Activated T-helper 2 cell treated with anti-CD3 and anti-CD28 coated beads, Interferon-gamma antibody, Interleukin-2, Interleukin-4, amounts not matched to agents 10 μg/mL and 5 μg/mL and 100 μg/mL, durations not matched to agents 14 hours and 24 hours and 36 hours (primary cell): ENCODE results near the gene CSPG4. TPM values are rescaled to one million over a fixed set of nuclear protein-coding genes. Genes with fewer than 3 reads are reported as not detected.

Experiments
- DNase-seq: peaks from one replicate; pipeline ENCODE4 v3.0.0; 2021; ENCODE audit warnings: low spot score
- H3K27ac Mint-ChIP-seq: one replicate; pipeline ENCODE4 v1.8.0; 2021; ENCODE audit warnings: mixed read lengths
- H3K27me3 Mint-ChIP-seq: one replicate; pipeline ENCODE4 v1.8.0; 2021; ENCODE audit warnings: low read depth, mixed read lengths
- H3K36me3 Mint-ChIP-seq: one replicate; pipeline ENCODE4 v1.8.0; 2021; ENCODE audit warnings: low read depth, mixed read lengths
- H3K4me1 Mint-ChIP-seq: one replicate; pipeline ENCODE4 v1.8.0; 2021; ENCODE audit warnings: low read depth, mixed read lengths
- H3K4me3 Mint-ChIP-seq: one replicate; pipeline ENCODE4 v1.8.0; 2021; ENCODE audit warnings: low read depth, mild to moderate bottlenecking, moderate library complexity, mixed read lengths
- H3K9me3 Mint-ChIP-seq: one replicate; pipeline ENCODE4 v1.8.0; 2021; ENCODE audit warnings: mixed read lengths
- intact Hi-C: fragments of 100-400 bp; cut with micrococcal nuclease; formaldehyde crosslinking; loops from one replicate; pipeline ENCODE4 v1.15.1; 2023
- total RNA-seq: library from RNA; stranded (reverse); gene quantifications from 2 replicates; pipeline ENCODE4 v1.2.3, GENCODE V29; 2022

The CSPG4 gene
- total RNA-seq, 1 donor from 2014 or later, result 0.02 TPM

- no peaks in the 10 kb centered on the region for H3K4me1 Mint-ChIP-seq
- H3K27ac Mint-ChIP-seq, result no peak overlapping the region
- DNase-seq, result no peak
- no peak overlapping the region for H3K4me3 Mint-ChIP-seq
- no peaks in the 10 kb centered on the region for H3K27me3 Mint-ChIP-seq
- intact Hi-C loops, result no loop called here
- H3K36me3 Mint-ChIP-seq, result no peaks in the 10 kb centered on the region
- no peaks in the 10 kb centered on the region for H3K9me3 Mint-ChIP-seq
Observed at GRCh38 chr15:75666823-75667501, 45.7 kb downstream of the CSPG4 start.

DNA sequence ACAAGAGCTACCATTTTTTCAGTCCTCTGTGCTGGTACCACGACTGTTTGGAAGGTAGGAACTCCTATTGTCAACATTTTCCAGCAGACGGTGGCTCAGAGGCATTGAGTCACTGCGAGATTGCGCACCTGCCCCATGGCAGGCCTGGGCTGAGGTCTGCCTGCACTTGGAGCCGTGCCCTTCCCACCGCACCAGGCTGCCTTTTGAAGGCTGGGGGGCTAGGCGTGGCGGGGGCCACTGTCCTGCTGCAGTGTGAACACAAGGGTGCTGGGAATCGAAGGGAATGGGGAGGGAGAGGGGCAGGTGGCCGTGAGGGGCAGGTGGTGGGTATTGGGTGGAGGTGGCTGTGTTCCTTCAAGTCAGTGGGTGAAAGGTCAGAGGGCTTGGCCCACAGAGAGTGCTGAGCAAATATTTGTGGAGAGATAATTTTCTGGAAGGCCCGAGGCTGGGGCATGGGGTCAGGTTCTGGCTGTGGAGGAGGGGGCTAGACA is 48.7 kb downstream of the CSPG4 start:
- no peaks in the 10 kb centered on the region for H3K9me3 Mint-ChIP-seq
- no peak overlapping the region for H3K4me3 Mint-ChIP-seq
- intact Hi-C loops, result no loop called here
- no peaks in the 10 kb centered on the region for H3K4me1 Mint-ChIP-seq
- no peaks in the 10 kb centered on the region for H3K27me3 Mint-ChIP-seq
- H3K27ac Mint-ChIP-seq, result no peak overlapping the region
- no peaks in the 10 kb centered on the region for H3K36me3 Mint-ChIP-seq
- DNase-seq, result no peak

DNA sequence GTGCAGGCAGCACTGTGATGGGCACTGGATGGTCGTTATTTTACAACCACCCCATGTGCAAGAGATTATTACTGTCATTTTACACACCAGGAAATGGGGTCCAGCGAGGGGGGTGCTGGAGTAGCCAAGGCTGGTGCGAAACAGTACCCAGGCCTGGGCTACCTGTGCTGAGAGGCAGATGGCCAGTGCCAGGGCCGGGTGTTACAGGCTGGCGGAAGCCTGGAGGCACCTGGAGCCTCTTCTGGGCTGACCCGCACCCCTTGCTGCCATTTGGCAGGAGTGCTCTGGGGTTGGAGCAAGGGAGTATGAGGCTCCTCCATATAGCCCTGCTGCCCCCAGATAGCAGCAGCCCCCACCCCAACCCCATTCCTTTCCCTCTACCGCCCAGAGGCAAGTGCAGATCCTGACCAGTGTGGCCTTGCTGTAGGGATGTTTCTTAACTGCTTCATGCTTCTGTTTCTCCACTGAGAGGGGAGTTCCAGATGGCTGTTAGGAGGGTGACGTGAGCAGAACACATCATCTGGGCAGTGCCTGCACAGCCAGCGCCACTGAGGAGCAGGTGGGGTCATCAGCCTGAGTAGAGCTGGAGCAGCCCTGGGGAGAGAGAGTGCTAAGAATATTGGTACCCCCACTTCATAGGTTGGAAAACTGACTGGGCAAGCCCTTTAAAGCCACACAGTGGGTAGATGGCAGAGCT is 49.7 kb downstream of the CSPG4 start:
- Mint-ChIP-seq H3K36me3 (no peaks in the 10 kb centered on the region), H3K27ac (no peak overlapping the region), H3K4me1 (no peaks in the 10 kb centered on the region), H3K27me3 (no peaks in the 10 kb centered on the region), H3K9me3 (no peaks in the 10 kb centered on the region), H3K4me3 (no peak overlapping the region)
- no peak for DNase-seq
- intact Hi-C loops, result no loop called here

- no peaks in the 10 kb centered on the region for H3K4me1 Mint-ChIP-seq
- no peak overlapping the region for H3K27ac Mint-ChIP-seq
- H3K27me3 Mint-ChIP-seq, result no peaks in the 10 kb centered on the region
Observed at GRCh38 chr15:75661756-75662140, 50.9 kb downstream of the CSPG4 start.

DNA sequence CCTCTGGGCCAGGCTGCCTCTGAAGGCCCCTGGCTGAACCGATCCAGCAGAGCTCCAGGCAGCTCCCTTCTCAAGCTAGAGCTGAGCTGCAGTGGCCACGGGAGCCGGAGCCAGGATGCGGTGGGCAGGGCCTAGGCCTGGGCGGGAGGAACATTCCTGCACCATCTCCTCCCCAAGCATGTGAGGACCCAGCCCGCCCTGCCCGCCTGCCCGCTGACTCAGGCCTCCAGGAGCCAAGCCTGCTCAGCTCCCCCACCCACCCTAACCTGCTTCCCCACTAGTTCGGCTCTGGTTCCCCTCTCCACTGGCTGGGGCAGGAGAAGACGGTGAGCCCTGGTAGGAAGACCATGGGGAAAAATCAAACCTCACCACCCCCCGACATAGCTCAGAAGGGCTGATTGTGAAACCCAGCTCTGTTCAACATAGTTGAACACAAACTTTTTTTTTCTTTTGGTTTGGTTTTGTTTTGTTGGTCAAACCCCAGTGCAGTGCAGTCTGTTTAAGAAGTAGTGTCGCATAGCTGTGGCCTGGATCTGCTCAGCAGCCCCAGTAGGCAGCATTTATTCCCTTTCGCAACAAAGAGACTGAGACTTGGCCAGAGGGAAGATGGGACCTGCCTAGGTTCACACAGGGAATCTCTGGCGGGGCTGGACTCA is 51.4 kb downstream of the CSPG4 start:
- no peak for DNase-seq
- H3K36me3 Mint-ChIP-seq, result no peaks in the 10 kb centered on the region
- H3K4me1 Mint-ChIP-seq, result no peaks in the 10 kb centered on the region
- no peaks in the 10 kb centered on the region for H3K9me3 Mint-ChIP-seq
- H3K27me3 Mint-ChIP-seq, result no peaks in the 10 kb centered on the region
- intact Hi-C loops, result no loop called here
- no peak overlapping the region for H3K27ac Mint-ChIP-seq
- H3K4me3 Mint-ChIP-seq, result no peak overlapping the region

More at GRCh38 chr15:75661756-75662140, 50.9 kb downstream of the CSPG4 start:
- Mint-ChIP-seq H3K9me3 (no peaks in the 10 kb centered on the region), H3K36me3 (no peaks in the 10 kb centered on the region), H3K4me3 (no peak overlapping the region)
- intact Hi-C loops, result no loop called here
- DNase-seq, result no peak

- no peak overlapping the region for H3K4me3 Mint-ChIP-seq
- no peak overlapping the region for H3K27ac Mint-ChIP-seq
- H3K27me3 Mint-ChIP-seq, result no peaks in the 10 kb centered on the region
- intact Hi-C loops, result no loop called here
- no peaks in the 10 kb centered on the region for H3K9me3 Mint-ChIP-seq
- no peaks in the 10 kb centered on the region for H3K36me3 Mint-ChIP-seq
- no peak for DNase-seq
- H3K4me1 Mint-ChIP-seq, result no peaks in the 10 kb centered on the region
Observed at GRCh38 chr15:75659928-75660645, 52.6 kb downstream of the CSPG4 start.

DNA sequence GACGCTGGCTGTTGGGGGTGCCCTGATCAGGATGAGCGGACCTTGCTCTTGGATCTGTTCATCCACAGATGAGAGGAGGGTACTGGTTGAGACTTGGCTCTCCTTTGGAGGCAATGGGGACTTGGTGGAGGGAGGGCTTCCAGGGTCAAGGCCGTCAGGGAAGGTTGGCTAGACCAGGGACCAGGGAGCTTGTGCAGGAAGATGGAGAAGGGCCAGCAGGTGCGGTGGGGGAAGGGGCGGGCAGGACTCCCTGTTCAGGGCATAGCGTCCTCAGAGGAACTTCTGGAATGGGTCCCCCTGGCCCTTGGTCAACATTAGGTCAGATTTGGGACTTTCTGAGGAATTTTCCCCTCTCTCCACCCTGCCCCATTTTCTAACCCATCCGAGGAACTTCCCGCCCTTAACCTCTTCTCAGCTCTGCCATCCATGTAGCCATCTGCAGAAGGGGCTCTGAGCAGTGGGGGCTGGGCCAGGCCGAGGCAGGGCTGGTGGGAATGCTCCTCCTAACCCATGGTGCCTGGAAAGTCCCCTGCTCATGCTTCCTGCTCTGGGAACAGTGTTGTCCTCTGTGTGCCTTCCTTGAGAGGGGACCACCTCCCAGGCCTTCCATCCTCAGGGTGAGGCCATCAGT is 53.4 kb downstream of the CSPG4 start:
- Mint-ChIP-seq H3K36me3 (no peaks in the 10 kb centered on the region), H3K27ac (no peak overlapping the region), H3K4me1 (no peaks in the 10 kb centered on the region)

GRCh38 chr15:75656813-75657212 is 55.8 kb downstream of the CSPG4 start:
- Mint-ChIP-seq H3K4me3 (no peak overlapping the region), H3K4me1 (peaks cover 3% of the 10 kb centered on the region), H3K27me3 (no peaks in the 10 kb centered on the region), H3K27ac (no peak overlapping the region), H3K36me3 (no peaks in the 10 kb centered on the region), H3K9me3 (no peaks in the 10 kb centered on the region)
- no peak for DNase-seq
- intact Hi-C loops, result no loop called here

More for the DNA sequence above, 53.4 kb downstream of the CSPG4 start:
- H3K27me3 Mint-ChIP-seq, result no peaks in the 10 kb centered on the region
- DNase-seq, result no peak
- no peak overlapping the region for H3K4me3 Mint-ChIP-seq
- intact Hi-C loops, result no loop called here
- H3K9me3 Mint-ChIP-seq, result no peaks in the 10 kb centered on the region

GRCh38 chr15:75656331-75656730 is 56.3 kb downstream of the CSPG4 start:
- intact Hi-C loops, result no loop called here
- no peaks in the 10 kb centered on the region for H3K36me3 Mint-ChIP-seq
- H3K4me1 Mint-ChIP-seq, result peaks cover 5% of the 10 kb centered on the region
- H3K9me3 Mint-ChIP-seq, result no peaks in the 10 kb centered on the region
- DNase-seq, result no peak
- H3K27me3 Mint-ChIP-seq, result no peaks in the 10 kb centered on the region
- no peak overlapping the region for H3K27ac Mint-ChIP-seq
- H3K4me3 Mint-ChIP-seq, result no peak overlapping the region

DNA sequence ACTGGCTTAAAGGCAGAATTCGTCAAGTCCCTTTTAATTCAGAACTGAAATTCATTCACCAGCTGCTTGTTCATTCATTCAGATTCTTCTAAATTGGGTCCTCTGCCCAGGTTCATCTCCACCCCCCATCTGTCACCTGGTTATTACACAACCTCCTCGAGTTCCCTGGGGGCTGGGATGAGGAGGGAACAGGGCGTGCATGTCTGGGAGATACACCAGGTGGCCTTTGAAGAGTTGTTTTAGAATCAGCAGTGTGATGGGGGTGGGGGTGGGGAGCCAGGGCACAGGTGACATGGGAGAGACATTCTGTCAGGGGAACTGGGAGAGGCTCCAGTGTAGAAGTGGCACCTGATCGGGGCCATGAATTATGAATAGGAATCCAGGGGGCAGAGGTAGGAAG is 56.7 kb downstream of the CSPG4 start:
- Mint-ChIP-seq H3K4me1 (peaks cover 9% of the 10 kb centered on the region), H3K27me3 (no peaks in the 10 kb centered on the region), H3K4me3 (no peak overlapping the region), H3K9me3 (no peaks in the 10 kb centered on the region), H3K36me3 (no peaks in the 10 kb centered on the region), H3K27ac (no peak overlapping the region)
- intact Hi-C loops, result no loop called here
- no peak for DNase-seq

- no peaks in the 10 kb centered on the region for H3K36me3 Mint-ChIP-seq
- no peak overlapping the region for H3K4me3 Mint-ChIP-seq
- peaks cover 15% of the 10 kb centered on the region for H3K4me1 Mint-ChIP-seq
- H3K27ac Mint-ChIP-seq, result no peak overlapping the region
- no peaks in the 10 kb centered on the region for H3K27me3 Mint-ChIP-seq
- DNase-seq, result no peak
- intact Hi-C loops, result no loop called here
- no peaks in the 10 kb centered on the region for H3K9me3 Mint-ChIP-seq
Observed at GRCh38 chr15:75654201-75654907, 58.3 kb downstream of the CSPG4 start.

- no peaks in the 10 kb centered on the region for H3K9me3 Mint-ChIP-seq
Observed at GRCh38 chr15:75653347-75653913, 59.2 kb downstream of the CSPG4 start.

More at GRCh38 chr15:75653347-75653913, 59.2 kb downstream of the CSPG4 start:
- Mint-ChIP-seq H3K27me3 (no peaks in the 10 kb centered on the region), H3K4me3 (no peak overlapping the region), H3K27ac (no peak overlapping the region), H3K4me1 (peaks cover 15% of the 10 kb centered on the region), H3K36me3 (no peaks in the 10 kb centered on the region)
- DNase-seq, result no peak
- intact Hi-C loops, result no loop called here
